Panc1 (cell line): ENCODE measurements around the gene ELMO1. TPM values are rescaled to one million over a fixed set of nuclear protein-coding genes. Genes with fewer than 3 reads are reported as not detected.

ENCODE experiments used
- ATAC-seq: fragments of 200-7000 bp; cut with Tn5 transposase; 2 replicates; pipeline ENCODE4 v1.9.1; 2020; ENCODE audit warnings: mild to moderate bottlenecking, moderate library complexity
- BruUV-seq: library from RNA; stranded (reverse); fragments of 400-500 nt; replicated peaks from 2 replicates; lab custom pipeline; 2021; lab: Mats Ljungman, UMichigan
- CTCF ChIA-PET: fragments of 300-600 bp; sonication (Branson Sonifier 250); formaldehyde crosslinking; loops from one replicate; lab custom pipeline; 2022; ENCODE audit warnings: antibody characterized with exemption; lab: Charles Lee
- POLR2A ChIA-PET: fragments of 300-600 bp; sonication (Branson Sonifier 250); formaldehyde crosslinking; loops from one replicate; lab custom pipeline; 2022; ENCODE audit warnings: antibody characterized with exemption; lab: Charles Lee
- DNase-seq: peaks from one replicate; pipeline ENCODE4 v3.0.0-alpha.2; 2010; ENCODE audit warnings: low read depth, low spot score
- H3K27ac ChIP-seq: 2 replicates; pipeline ENCODE4 v1.5.1; 2011; ENCODE audit warnings: mild to moderate bottlenecking, low read length, inconsistent platforms
- H3K27me3 ChIP-seq: fragments of 200-500 bp; sonication (Bioruptor generic); 2 replicates; pipeline ENCODE4 v1.6.0; 2014; ENCODE audit warnings: low read length, inconsistent platforms; ENCODE audit not compliant: control insufficient read depth, insufficient read depth
- H3K36me3 ChIP-seq: fragments of 200-500 bp; sonication (Bioruptor generic); 2 replicates; pipeline ENCODE4 v1.5.1; 2014; ENCODE audit warnings: inconsistent platforms, mild to moderate bottlenecking, low read length, moderate library complexity; ENCODE audit not compliant: control insufficient read depth, insufficient read depth
- H3K4me1 ChIP-seq: 2 replicates; pipeline ENCODE4 v1.5.1; 2011; ENCODE audit warnings: inconsistent platforms, mild to moderate bottlenecking, low read length, moderate library complexity; ENCODE audit not compliant: control insufficient read depth, insufficient read depth
- H3K4me3 ChIP-seq, 2 experiments: 2 replicates each; pipeline ENCODE4 v1.5.1; 2011 to 2012; ENCODE audit warnings: low read depth in 2 of 2, low read length in 2 of 2, mild to moderate bottlenecking in 2 of 2, inconsistent platforms in 1 of 2, moderate library complexity in 1 of 2
- H3K9me3 ChIP-seq: fragments of 200-500 bp; sonication (Bioruptor generic); 2 replicates; pipeline ENCODE4 v1.5.1; 2014; ENCODE audit warnings: low read depth, mild to moderate bottlenecking, inconsistent platforms, low read length, moderate library complexity; ENCODE audit not compliant: control insufficient read depth, insufficient read depth
- POLR2AphosphoS5 ChIP-seq: IDR thresholded peaks from 2 replicates; pipeline ENCODE4 v1.6.1; 2012; ENCODE audit warnings: mild to moderate bottlenecking, low read depth, low read length, moderate library complexity
- SIN3A ChIP-seq: IDR thresholded peaks from 2 replicates; pipeline ENCODE4 v1.6.1; 2012; ENCODE audit warnings: low read depth, mild to moderate bottlenecking, low read length, moderate library complexity, borderline replicate concordance; ENCODE audit not compliant: insufficient read depth
- TCF7L2 ChIP-seq: IDR thresholded peaks from 2 replicates; pipeline ENCODE4 v1.6.1; 2011; ENCODE audit warnings: mild to moderate bottlenecking, low read depth, low read length, inconsistent platforms
- in situ Hi-C: cut with HindIII; loops from 2 replicates; pipeline ENCODE4 v1.10.0; 2016; ENCODE audit warnings: low sequenced_read_pairs, low pct_unique_long_range_greater_than_20kb
- intact Hi-C: fragments of 100-400 bp; cut with micrococcal nuclease; formaldehyde crosslinking; loops from one replicate; pipeline ENCODE4 v1.10.0; 2022; ENCODE audit not compliant: unreplicated experiment
- total RNA-seq: library from RNA; stranded (reverse); gene quantifications from one replicate; pipeline ENCODE4 v1.2.1, GENCODE V29; 2021; ENCODE audit not compliant: unreplicated experiment
- TF ChIP-seq, protein P1 (sequence below): fragments of 450-650 bp; IDR thresholded peaks from 2 replicates; pipeline ENCODE4 v1.5.1; 2017; ENCODE audit warnings: mild to moderate bottlenecking
- TF ChIP-seq, protein P2 (sequence below), 2 experiments: IDR thresholded peaks; 2 replicates each; pipeline ENCODE4 v1.6.1; 2011 to 2012; ENCODE audit warnings: low read depth in 2 of 2, control low read depth in 1 of 2, low read length in 1 of 2, mild to moderate bottlenecking in 1 of 2, moderate library complexity in 1 of 2; ENCODE audit not compliant: insufficient read depth in 1 of 2

The ELMO1 gene
- total RNA-seq, 1 experiment from 2014 or later: 0.80 TPM

DNA sequence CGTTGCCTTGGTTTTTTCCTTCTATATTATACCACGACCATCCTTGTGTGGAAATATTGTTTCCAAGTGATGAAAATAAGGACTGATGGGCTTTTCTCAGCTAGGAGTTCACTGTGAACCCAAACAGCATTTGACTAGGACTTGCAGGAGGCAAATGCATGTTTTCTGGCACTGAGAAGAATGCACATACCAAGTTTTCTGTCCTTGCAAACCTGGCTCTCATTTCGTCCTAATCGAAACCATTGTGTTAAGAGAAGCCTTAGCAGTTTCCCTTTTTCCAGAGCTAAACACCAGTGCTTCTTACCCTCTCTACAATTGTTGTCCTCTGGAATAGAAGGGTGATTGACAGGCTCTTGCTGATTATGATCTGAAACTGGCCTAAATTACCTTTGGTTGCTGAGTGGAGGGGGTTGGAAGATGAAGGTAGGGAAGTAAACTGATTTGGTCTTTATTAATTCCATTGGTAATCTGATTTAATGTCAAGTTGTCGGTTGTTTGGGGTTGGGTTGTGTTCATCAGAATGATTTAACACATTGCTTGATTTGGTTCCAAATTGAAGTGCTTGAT lies 33.1 kb upstream of the ELMO1 start:
- no TSS peak for BruUV-seq
- TF ChIP-seq POLR2AphosphoS5: no peak
- TF ChIP-seq, protein P1, sequence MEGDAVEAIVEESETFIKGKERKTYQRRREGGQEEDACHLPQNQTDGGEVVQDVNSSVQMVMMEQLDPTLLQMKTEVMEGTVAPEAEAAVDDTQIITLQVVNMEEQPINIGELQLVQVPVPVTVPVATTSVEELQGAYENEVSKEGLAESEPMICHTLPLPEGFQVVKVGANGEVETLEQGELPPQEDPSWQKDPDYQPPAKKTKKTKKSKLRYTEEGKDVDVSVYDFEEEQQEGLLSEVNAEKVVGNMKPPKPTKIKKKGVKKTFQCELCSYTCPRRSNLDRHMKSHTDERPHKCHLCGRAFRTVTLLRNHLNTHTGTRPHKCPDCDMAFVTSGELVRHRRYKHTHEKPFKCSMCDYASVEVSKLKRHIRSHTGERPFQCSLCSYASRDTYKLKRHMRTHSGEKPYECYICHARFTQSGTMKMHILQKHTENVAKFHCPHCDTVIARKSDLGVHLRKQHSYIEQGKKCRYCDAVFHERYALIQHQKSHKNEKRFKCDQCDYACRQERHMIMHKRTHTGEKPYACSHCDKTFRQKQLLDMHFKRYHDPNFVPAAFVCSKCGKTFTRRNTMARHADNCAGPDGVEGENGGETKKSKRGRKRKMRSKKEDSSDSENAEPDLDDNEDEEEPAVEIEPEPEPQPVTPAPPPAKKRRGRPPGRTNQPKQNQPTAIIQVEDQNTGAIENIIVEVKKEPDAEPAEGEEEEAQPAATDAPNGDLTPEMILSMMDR: no peak
- no peak for TF ChIP-seq TCF7L2
- TF ChIP-seq, protein P2, sequence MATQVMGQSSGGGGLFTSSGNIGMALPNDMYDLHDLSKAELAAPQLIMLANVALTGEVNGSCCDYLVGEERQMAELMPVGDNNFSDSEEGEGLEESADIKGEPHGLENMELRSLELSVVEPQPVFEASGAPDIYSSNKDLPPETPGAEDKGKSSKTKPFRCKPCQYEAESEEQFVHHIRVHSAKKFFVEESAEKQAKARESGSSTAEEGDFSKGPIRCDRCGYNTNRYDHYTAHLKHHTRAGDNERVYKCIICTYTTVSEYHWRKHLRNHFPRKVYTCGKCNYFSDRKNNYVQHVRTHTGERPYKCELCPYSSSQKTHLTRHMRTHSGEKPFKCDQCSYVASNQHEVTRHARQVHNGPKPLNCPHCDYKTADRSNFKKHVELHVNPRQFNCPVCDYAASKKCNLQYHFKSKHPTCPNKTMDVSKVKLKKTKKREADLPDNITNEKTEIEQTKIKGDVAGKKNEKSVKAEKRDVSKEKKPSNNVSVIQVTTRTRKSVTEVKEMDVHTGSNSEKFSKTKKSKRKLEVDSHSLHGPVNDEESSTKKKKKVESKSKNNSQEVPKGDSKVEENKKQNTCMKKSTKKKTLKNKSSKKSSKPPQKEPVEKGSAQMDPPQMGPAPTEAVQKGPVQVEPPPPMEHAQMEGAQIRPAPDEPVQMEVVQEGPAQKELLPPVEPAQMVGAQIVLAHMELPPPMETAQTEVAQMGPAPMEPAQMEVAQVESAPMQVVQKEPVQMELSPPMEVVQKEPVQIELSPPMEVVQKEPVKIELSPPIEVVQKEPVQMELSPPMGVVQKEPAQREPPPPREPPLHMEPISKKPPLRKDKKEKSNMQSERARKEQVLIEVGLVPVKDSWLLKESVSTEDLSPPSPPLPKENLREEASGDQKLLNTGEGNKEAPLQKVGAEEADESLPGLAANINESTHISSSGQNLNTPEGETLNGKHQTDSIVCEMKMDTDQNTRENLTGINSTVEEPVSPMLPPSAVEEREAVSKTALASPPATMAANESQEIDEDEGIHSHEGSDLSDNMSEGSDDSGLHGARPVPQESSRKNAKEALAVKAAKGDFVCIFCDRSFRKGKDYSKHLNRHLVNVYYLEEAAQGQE (IDR thresholded peaks at IDR 0.05; ENCODE audit: insufficient read depth in 1 of 2, low read depth in 2 of 2, low read length in 1 of 2): no peak
- TF ChIP-seq SIN3A: no peak
- H3K36me3 ChIP-seq: no peaks in the 10 kb centered on the region
- H3K27me3 ChIP-seq: no peaks in the 10 kb centered on the region
- H3K9me3 ChIP-seq: no peaks in the 10 kb centered on the region
- no peaks in the 10 kb centered on the region for H3K4me1 ChIP-seq
- no peak for ATAC-seq
- H3K27ac ChIP-seq: no peak overlapping the region
- in situ Hi-C loops (no loop called here), intact Hi-C loops (no loop called here)
- ChIA-PET POLR2A (no interaction called here), CTCF (no interaction called here)
- DNase-seq: no peak
- H3K4me3 ChIP-seq: no peak overlapping the region

DNA sequence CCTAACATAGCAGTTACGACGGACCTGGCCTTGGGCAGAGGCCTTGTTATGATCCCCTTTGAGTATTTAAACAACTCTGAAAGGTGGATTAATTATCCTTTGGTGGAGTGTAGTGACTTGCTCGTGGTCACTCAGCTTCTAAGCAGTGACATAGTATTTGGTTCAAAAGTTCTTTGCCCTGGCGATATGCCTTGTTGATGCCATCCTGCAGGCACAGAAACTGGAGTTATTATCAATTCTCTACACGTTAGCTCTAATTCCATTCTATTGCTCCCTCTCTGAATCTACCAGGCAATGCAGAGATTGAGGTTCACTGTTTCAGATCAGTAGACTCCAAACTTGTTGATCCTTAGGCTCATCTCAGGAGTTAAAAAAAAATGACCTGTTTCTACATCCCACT lies 32.5 kb upstream of the ELMO1 start:
- Histone ChIP-seq H3K36me3 (no peaks in the 10 kb centered on the region), H3K4me1 (no peaks in the 10 kb centered on the region), H3K9me3 (no peaks in the 10 kb centered on the region), H3K4me3 (no peak overlapping the region), H3K27ac (no peak overlapping the region), H3K27me3 (no peaks in the 10 kb centered on the region)
- no peak for DNase-seq
- ATAC-seq: no peak
- in situ Hi-C loops: no loop called here
- no TSS peak for BruUV-seq
- intact Hi-C loops: no loop called here
- TF ChIP-seq SIN3A: no peak
- no peak for TF ChIP-seq POLR2AphosphoS5
- no peak for TF ChIP-seq TCF7L2
- TF ChIP-seq, protein P2 (IDR thresholded peaks at IDR 0.05; ENCODE audit: insufficient read depth in 1 of 2, low read depth in 2 of 2, low read length in 1 of 2): no peak
- TF ChIP-seq, protein P1: no peak
- CTCF ChIA-PET: no interaction called here
- POLR2A ChIA-PET: interaction anchor here (0.6 kb wide), 1 partner anchor 205 kb away, joined by 7 read pairs; no protein-coding TSS in a partner anchor
